HL-60 (cell line): Measurements from ENCODE around the gene CREBBP.

Source experiments
- DNase-seq, 2 experiments: peaks; one replicate each; pipeline ENCODE4 v3.0.0-alpha.2; 2010 to 2020; ENCODE audit warnings: low read depth in 1 of 2, low spot score in 1 of 2
- H3K27ac ChIP-seq: fragments of 250-450 bp; sonication (Bioruptor Pico); replicated peaks from 2 replicates; pipeline ENCODE4 v1.5.1; 2020; ENCODE audit warnings: mild to moderate bottlenecking, moderate library complexity
- H3K27me3 ChIP-seq: fragments of 250-450 bp; sonication (Bioruptor Pico); 2 replicates; pipeline ENCODE4 v1.5.1; 2021; ENCODE audit warnings: mild to moderate bottlenecking, moderate library complexity; ENCODE audit not compliant: insufficient read depth, poor library complexity, severe bottlenecking
- H3K4me3 ChIP-seq: replicated peaks from 2 replicates; pipeline ENCODE4 v1.5.1; 2011; ENCODE audit warnings: mild to moderate bottlenecking, control low read depth, low read length; ENCODE audit not compliant: insufficient read depth
- GABPA ChIP-seq: IDR thresholded peaks from 2 replicates; pipeline ENCODE4 v1.6.1; 2012; ENCODE audit warnings: low read depth
- POLR2AphosphoS5 ChIP-seq: IDR thresholded peaks from 2 replicates; pipeline ENCODE4 v1.6.1; 2012; ENCODE audit warnings: low read depth
- REST ChIP-seq: IDR thresholded peaks from 2 replicates; pipeline ENCODE4 v1.6.1; 2012; ENCODE audit warnings: low read depth; ENCODE audit not compliant: insufficient replicate concordance
- SPI1 ChIP-seq: IDR thresholded peaks from 2 replicates; pipeline ENCODE4 v1.6.1; 2012; ENCODE audit warnings: low read depth, mild to moderate bottlenecking, borderline replicate concordance
- TF ChIP-seq, protein P1 (sequence below): IDR thresholded peaks from one replicate; pipeline ENCODE4 v1.5.1; 2011; ENCODE audit warnings: low read length, control low read depth, inconsistent platforms; ENCODE audit not compliant: insufficient read depth

The CREBBP gene

GRCh38 chr16:3825103-3825502, 55.4 kb downstream of the CREBBP start:
- Histone ChIP-seq H3K27ac (no peak overlapping the region), H3K27me3 (no peaks in the 10 kb centered on the region), H3K4me3 (no peak overlapping the region)
- TF ChIP-seq POLR2AphosphoS5, result no peak
- DNase-seq, result no peak

DNA sequence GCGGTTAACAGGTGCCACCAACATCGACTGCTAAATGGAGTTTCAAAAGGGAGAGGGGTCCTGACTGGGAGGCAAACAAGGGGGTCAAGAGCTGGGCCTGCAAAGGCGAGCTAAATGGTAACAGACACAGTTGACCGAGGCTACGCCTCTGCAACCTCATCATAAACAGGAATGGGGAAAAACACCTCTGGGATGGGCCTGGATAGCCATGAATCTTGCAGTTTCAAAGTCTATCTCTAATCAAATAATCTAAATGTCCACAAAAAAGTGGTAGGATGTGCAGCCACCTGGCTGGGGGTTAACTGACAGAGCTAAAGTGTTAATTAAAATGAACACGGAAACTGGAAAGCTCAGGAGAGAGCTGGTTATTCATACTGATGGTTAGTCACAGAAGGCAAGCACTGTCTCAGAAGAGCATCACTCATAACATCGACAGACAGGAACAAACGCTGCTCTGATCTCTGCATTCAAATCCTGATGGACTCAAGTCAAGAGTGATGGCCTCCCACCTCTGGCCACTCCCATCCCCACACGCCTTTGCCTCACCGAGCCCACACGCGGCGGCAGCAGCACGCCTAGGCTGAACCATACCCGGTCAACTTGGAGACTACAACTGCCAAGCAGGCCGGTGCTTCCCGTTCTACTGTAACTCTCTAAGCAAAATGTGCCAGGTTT, 56.3 kb downstream of the CREBBP start:
- TF ChIP-seq, protein P1, sequence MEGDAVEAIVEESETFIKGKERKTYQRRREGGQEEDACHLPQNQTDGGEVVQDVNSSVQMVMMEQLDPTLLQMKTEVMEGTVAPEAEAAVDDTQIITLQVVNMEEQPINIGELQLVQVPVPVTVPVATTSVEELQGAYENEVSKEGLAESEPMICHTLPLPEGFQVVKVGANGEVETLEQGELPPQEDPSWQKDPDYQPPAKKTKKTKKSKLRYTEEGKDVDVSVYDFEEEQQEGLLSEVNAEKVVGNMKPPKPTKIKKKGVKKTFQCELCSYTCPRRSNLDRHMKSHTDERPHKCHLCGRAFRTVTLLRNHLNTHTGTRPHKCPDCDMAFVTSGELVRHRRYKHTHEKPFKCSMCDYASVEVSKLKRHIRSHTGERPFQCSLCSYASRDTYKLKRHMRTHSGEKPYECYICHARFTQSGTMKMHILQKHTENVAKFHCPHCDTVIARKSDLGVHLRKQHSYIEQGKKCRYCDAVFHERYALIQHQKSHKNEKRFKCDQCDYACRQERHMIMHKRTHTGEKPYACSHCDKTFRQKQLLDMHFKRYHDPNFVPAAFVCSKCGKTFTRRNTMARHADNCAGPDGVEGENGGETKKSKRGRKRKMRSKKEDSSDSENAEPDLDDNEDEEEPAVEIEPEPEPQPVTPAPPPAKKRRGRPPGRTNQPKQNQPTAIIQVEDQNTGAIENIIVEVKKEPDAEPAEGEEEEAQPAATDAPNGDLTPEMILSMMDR, result no peak
- Histone ChIP-seq H3K27me3 (no peaks in the 10 kb centered on the region), H3K27ac (no peak overlapping the region), H3K4me3 (no peak overlapping the region)
- DNase-seq, result no peak

GRCh38 chr16:3823427-3823826, 57.1 kb downstream of the CREBBP start:
- DNase-seq, result no peak
- no peak for TF ChIP-seq REST
- no peak for TF ChIP-seq SPI1
- no peak for TF ChIP-seq POLR2AphosphoS5
- TF ChIP-seq, protein P1, result no peak
- TF ChIP-seq GABPA, result no peak
- Histone ChIP-seq H3K27ac (no peak overlapping the region), H3K27me3 (no peaks in the 10 kb centered on the region), H3K4me3 (no peak overlapping the region)

- H3K4me3 ChIP-seq, result no peak overlapping the region
- no peak for DNase-seq
- no peak overlapping the region for H3K27ac ChIP-seq
- TF ChIP-seq REST, result no peak
- no peaks in the 10 kb centered on the region for H3K27me3 ChIP-seq
Measured at GRCh38 chr16:3822366-3823045, 58.0 kb downstream of the CREBBP start.

- TF ChIP-seq, protein P1, result no peak
- no peak for TF ChIP-seq POLR2AphosphoS5
- no peak for TF ChIP-seq GABPA
- TF ChIP-seq SPI1, result no peak
- TF ChIP-seq REST, result no peak
- no peak for DNase-seq
Measured at GRCh38 chr16:3821184-3821583, 59.3 kb downstream of the CREBBP start.

More at GRCh38 chr16:3821184-3821583, 59.3 kb downstream of the CREBBP start:
- Histone ChIP-seq H3K27me3 (no peaks in the 10 kb centered on the region), H3K27ac (no peak overlapping the region), H3K4me3 (no peak overlapping the region)
